B cell (primary cell): Measurements from ENCODE around the gene CD1D. TPM values are rescaled to one million over a fixed set of nuclear protein-coding genes. Genes with fewer than 3 reads are reported as not detected.

ENCODE experiments used
- ATAC-seq: fragments of 200-7000 bp; cut with Tn5 transposase; one replicate; pipeline ENCODE4 v1.10.0; 2021; ENCODE audit warnings: low read depth, mild to moderate bottlenecking, moderate number of reproducible peaks, moderate library complexity
- CTCF ChIA-PET: fragments of 350-600 bp; sonication (Branson Sonifier 250); formaldehyde crosslinking; loops from one replicate; lab custom pipeline; 2021; ENCODE audit warnings: antibody characterized with exemption, inconsistent platforms; lab: Charles Lee
- POLR2A ChIA-PET: fragments of 350-600 bp; sonication (Branson Sonifier 250); formaldehyde crosslinking; loops from one replicate; lab custom pipeline; 2021; ENCODE audit warnings: antibody characterized with exemption; lab: Charles Lee
- DNase-seq: peaks from one replicate; pipeline ENCODE4 v3.0.0; 2013
- H2AFZ ChIP-seq: 2 replicates; pipeline ENCODE4 v1.6.1; 2012; ENCODE audit warnings: mild to moderate bottlenecking, low read depth, low read length; ENCODE audit not compliant: insufficient read depth, poor library complexity, severe bottlenecking
- H3K27ac ChIP-seq, 2 donors: 1 replicate in 1 of 2; 2 replicates in 1 of 2; pipeline ENCODE4 v1.5.1; 2012 to 2013; ENCODE audit warnings: low read length in 2 of 2, mild to moderate bottlenecking in 2 of 2, moderate library complexity in 1 of 2
- H3K27me3 ChIP-seq, 4 experiments: fragments of 200-600 bp in 1 of 4; sonication (generic) in 1 of 4; replicated peaks in 1 of 4; 1 replicate in 2 of 4; 2 replicates in 2 of 4; pipeline versions ENCODE4 v1.6.1 to v1.7.0; 2013 to 2016; ENCODE audit warnings: low read length in 3 of 4, mild to moderate bottlenecking in 2 of 4, mixed read lengths in 1 of 4, moderate library complexity in 1 of 4; ENCODE audit not compliant: insufficient read depth in 4 of 4, control insufficient read depth in 3 of 4; ENCODE audit errors: control extremely low read depth in 1 of 4
- H3K36me3 ChIP-seq, 2 experiments: replicated peaks in 1 of 2; 1 replicate in 1 of 2; 2 replicates in 1 of 2; pipeline versions ENCODE4 v1.6.1 to v1.7.1; 2013; ENCODE audit warnings: low read length in 1 of 2; ENCODE audit not compliant: insufficient read depth in 2 of 2, control insufficient read depth in 1 of 2; ENCODE audit errors: control extremely low read depth in 1 of 2, extremely low read depth in 1 of 2
- H3K4me1 ChIP-seq, 2 donors: fragments of 200-600 bp in 1 of 2; sonication (generic) in 1 of 2; 1 replicate in 1 of 2; 2 replicates in 1 of 2; pipeline versions ENCODE4 v1.5.1 to v1.6.1; 2013 to 2017; ENCODE audit warnings: low read length in 2 of 2; ENCODE audit not compliant: control insufficient read depth in 2 of 2, insufficient read depth in 2 of 2
- H3K4me2 ChIP-seq: replicated peaks from 2 replicates; pipeline ENCODE3; 2012; ENCODE audit warnings: mild to moderate bottlenecking, low read depth, low read length; ENCODE audit not compliant: poor library complexity, severe bottlenecking
- H3K4me3 ChIP-seq, 5 experiments: fragments of 200-600 bp in 1 of 5; sonication (generic) in 1 of 5; 1 replicate in 3 of 5; 2 replicates in 2 of 5; pipeline versions ENCODE4 v1.5.1 to v1.7.0; 2011 to 2016; ENCODE audit warnings: low read length in 4 of 5, mild to moderate bottlenecking in 4 of 5, low read depth in 2 of 5, control low read depth in 1 of 5, moderate library complexity in 1 of 5; ENCODE audit not compliant: insufficient read depth in 1 of 5; ENCODE audit errors: control extremely low read depth in 1 of 5, extremely low read depth in 1 of 5
- H3K79me2 ChIP-seq: fragments of 200-600 bp; sonication (generic); one replicate; pipeline ENCODE4 v1.6.0; 2016; ENCODE audit warnings: low read length; ENCODE audit not compliant: control insufficient read depth, insufficient read depth
- H3K9ac ChIP-seq: fragments of 200-600 bp; sonication (generic); 2 replicates; pipeline ENCODE4 v1.6.1; 2017; ENCODE audit warnings: mild to moderate bottlenecking, low read length, moderate library complexity
- H3K9me3 ChIP-seq, 3 donors: one replicate each; pipeline versions ENCODE4 v1.6.1 to v1.7.1; 2013; ENCODE audit warnings: low read length in 2 of 3; ENCODE audit not compliant: control insufficient read depth in 2 of 3, insufficient read depth in 1 of 3; ENCODE audit errors: control extremely low read depth in 1 of 3
- H4K20me1 ChIP-seq: 2 replicates; pipeline ENCODE4 v1.6.0; 2012; ENCODE audit warnings: mild to moderate bottlenecking, low read length; ENCODE audit not compliant: insufficient read depth, control insufficient read depth, poor library complexity, severe bottlenecking
- H3K27ac Mint-ChIP-seq: one replicate; pipeline ENCODE4 v1.8.0; 2021; ENCODE audit warnings: mixed read lengths
- H3K27me3 Mint-ChIP-seq: one replicate; pipeline ENCODE4 v1.8.0; 2021; ENCODE audit warnings: mixed read lengths
- H3K4me1 Mint-ChIP-seq: one replicate; pipeline ENCODE4 v1.8.0; 2021; ENCODE audit warnings: mixed read lengths
- H3K4me3 Mint-ChIP-seq: one replicate; pipeline ENCODE4 v1.8.0; 2021; ENCODE audit warnings: mixed read lengths
- H3K9me3 Mint-ChIP-seq: one replicate; pipeline ENCODE4 v1.8.0; 2022; ENCODE audit warnings: mixed read lengths; ENCODE audit not compliant: insufficient read depth
- EZH2 ChIP-seq: IDR thresholded peaks from 2 replicates; pipeline ENCODE4 v1.6.1; 2012; ENCODE audit warnings: borderline replicate concordance, low read depth, mild to moderate bottlenecking, moderate library complexity, low read length; ENCODE audit not compliant: insufficient read depth, poor library complexity, severe bottlenecking
- WGBS: methylation state at CpG from one replicate; pipeline ENCODE4 v1.1.5; 2013; ENCODE audit warnings: missing lambda C conversion rate; ENCODE audit not compliant: insufficient coverage; 5-methylcytosine and 5-hydroxymethylcytosine counted together
- intact Hi-C: fragments of 100-400 bp; cut with micrococcal nuclease; formaldehyde crosslinking; loops from one replicate; pipeline ENCODE4 v1.10.0; 2022
- polyA minus RNA-seq: library from RNA; depleted of rRNA, polyadenylated mRNA; stranded (reverse); fragments of >200 nt; gene quantifications from 2 replicates; pipeline ENCODE4 v1.2.3, GENCODE V29; 2012
- polyA plus RNA-seq: library from polyadenylated mRNA; depleted of rRNA; stranded (reverse); fragments of >200 nt; gene quantifications from 2 replicates; pipeline ENCODE4 v1.2.3, GENCODE V29; 2012
- total RNA-seq, 2 donors: library from RNA; stranded (reverse); fragments of 120-200 nt in 1 of 2; gene quantifications; 1 replicate in 1 of 2; 2 replicates in 1 of 2; pipeline versions ENCODE4 v1.2.3 to v1.2.4, GENCODE V29; 2013 to 2022
- TF ChIP-seq, protein P1 (sequence below): fragments of 200-600 bp; IDR thresholded peaks from one replicate; pipeline ENCODE4 v1.8.0; 2022; ENCODE audit warnings: antibody characterized with exemption, mild to moderate bottlenecking

Gene CD1D
- total RNA-seq (5.3 and 5.9 TPM in 2 replicates), polyA plus RNA-seq (23.6 and 25.2 TPM in 2 replicates), polyA minus RNA-seq (15.8 and 15.9 TPM in 2 replicates)
- 37.9 TPM for total RNA-seq (2013)

DNA sequence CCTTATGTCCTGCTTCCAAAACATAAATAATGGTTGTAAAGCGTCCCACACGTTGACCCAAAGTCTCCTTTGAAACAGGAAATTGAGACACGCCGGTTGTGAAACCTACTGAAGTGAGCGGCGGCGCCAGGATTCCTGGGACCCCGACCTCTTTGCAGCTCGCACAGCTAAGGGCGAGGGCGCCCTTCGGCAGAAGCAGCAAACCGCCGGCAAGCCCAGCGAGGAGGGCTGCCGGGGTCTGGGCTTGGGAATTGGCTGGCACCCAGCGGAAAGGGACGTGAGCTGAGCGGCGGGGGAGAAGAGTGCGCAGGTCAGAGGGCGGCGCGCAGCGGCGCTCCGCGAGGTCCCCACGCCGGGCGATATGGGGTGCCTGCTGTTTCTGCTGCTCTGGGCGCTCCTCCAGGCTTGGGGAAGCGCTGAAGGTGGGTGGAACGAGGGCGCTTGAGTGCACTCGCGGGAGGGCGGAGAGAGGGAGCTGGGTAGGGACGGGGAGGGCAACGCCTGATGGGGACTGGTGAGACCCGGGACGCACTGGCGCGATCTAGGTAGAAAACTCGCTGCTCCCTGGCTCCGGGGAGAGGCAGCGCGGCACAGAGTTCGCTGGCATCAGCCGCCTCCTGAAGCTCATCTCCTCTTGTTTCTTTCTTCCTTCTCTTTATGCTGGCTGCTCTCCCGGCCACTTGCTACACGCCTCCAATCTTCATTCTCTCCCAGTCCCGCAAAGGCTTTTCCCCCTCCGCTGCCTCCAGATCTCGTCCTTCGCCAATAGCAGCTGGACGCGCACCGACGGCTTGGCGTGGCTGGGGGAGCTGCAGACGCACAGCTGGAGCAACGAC is at the start of gene CD1D:
Gene CD1D, plus strand, starts transcription at position 155 of the 836 bp plus-strand sequence. Its CDS starts 207 bp downstream, at position 362.
- Histone ChIP-seq H3K4me2 (peak within 1 kb of the TSS; percentile 93), H3K4me3 (peak within 1 kb of the TSS; percentile 75 to 82 (median 78)), H3K9ac (peak within 1 kb of the TSS; percentile 82), H3K79me2 (peaks cover 27% of the 10 kb centered on the region), H3K27ac (peak within 1 kb of the TSS; percentile 81 to 83), H3K36me3 (peaks cover 0 to 20% of the 10 kb centered on the region in 2 experiments), H3K9me3 (no peaks in the 10 kb centered on the region), H2AFZ (peak within 1 kb of the TSS; percentile 94), H4K20me1 (no peaks in the 10 kb centered on the region), H3K27me3 (no peaks in the 10 kb centered on the region), H3K4me1 (peaks cover 74 to 83% of the 10 kb centered on the region in 2 donors)
- ATAC-seq (peak; percentile 31), DNase-seq (peak; percentile 71)
- TF ChIP-seq, protein P1, sequence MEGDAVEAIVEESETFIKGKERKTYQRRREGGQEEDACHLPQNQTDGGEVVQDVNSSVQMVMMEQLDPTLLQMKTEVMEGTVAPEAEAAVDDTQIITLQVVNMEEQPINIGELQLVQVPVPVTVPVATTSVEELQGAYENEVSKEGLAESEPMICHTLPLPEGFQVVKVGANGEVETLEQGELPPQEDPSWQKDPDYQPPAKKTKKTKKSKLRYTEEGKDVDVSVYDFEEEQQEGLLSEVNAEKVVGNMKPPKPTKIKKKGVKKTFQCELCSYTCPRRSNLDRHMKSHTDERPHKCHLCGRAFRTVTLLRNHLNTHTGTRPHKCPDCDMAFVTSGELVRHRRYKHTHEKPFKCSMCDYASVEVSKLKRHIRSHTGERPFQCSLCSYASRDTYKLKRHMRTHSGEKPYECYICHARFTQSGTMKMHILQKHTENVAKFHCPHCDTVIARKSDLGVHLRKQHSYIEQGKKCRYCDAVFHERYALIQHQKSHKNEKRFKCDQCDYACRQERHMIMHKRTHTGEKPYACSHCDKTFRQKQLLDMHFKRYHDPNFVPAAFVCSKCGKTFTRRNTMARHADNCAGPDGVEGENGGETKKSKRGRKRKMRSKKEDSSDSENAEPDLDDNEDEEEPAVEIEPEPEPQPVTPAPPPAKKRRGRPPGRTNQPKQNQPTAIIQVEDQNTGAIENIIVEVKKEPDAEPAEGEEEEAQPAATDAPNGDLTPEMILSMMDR = no peak
- no peak for TF ChIP-seq EZH2
- CTCF ChIA-PET = interaction anchor here (0.7 to 7.4 kb wide), 10 partner anchors 19 to 817 kb away, joined by 3 to 61 read pairs (median 4); no protein-coding TSS in a partner anchor
- H3K27ac Mint-ChIP-seq = peak within 1 kb of the TSS; percentile 83
- H3K4me1 Mint-ChIP-seq = peaks cover 85% of the 10 kb centered on the region
- POLR2A ChIA-PET = interaction anchor here (0.8 to 0.9 kb wide), 2 partner anchors 23 to 74 kb away, joined by 3 to 5 read pairs; partner anchors contain the start of gene CD1A
- peak within 1 kb of the TSS; percentile 85 for H3K4me3 Mint-ChIP-seq
- intact Hi-C loops = no loop called here
- under 1% methylated on average over 63 of the region's 63 CpGs for WGBS
- H3K9me3 Mint-ChIP-seq = no peaks in the 10 kb centered on the region
- no peaks in the 10 kb centered on the region for H3K27me3 Mint-ChIP-seq

DNA sequence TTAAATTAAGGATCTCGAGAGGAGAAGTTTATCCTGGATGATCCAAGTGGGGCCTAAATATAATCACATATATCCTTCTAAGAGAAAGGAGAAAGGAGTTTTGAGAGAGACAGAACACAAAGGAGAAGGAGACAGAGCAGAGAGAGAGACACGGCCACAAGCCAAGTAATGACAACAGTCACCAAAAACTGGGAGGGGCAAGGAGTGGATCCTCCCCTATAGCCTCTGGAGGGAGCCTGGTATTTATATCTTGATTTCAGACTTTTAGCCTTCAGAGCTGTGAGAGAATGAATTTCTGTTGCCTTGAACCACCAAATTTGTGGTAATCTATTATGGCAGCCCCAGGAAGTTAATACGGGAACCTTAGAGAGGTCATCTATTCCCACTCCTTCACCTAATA is 49.5 kb upstream of the CD1D start:
- no peaks in the 10 kb centered on the region for H3K27me3 Mint-ChIP-seq
- no CpG with 5 or more reads among the region's 3 CpGs for WGBS
- H3K4me3 Mint-ChIP-seq = no peak overlapping the region
- no peaks in the 10 kb centered on the region for H4K20me1 ChIP-seq
- H3K36me3 ChIP-seq = no peaks in the 10 kb centered on the region
- H3K9me3 ChIP-seq = no peaks in the 10 kb centered on the region
- no peak for DNase-seq
- no peak overlapping the region for H3K4me3 ChIP-seq
- TF ChIP-seq, protein P1 = no peak
- TF ChIP-seq EZH2 = no peak
- no peak for ATAC-seq
- no peaks in the 10 kb centered on the region for H3K9me3 Mint-ChIP-seq
- peaks cover 3% of the 10 kb centered on the region for H3K4me1 Mint-ChIP-seq
- ChIA-PET POLR2A (no interaction called here), CTCF (interaction anchor here (0.5 kb wide), 1 partner anchor 14 kb away, joined by 3 read pairs; no protein-coding TSS in a partner anchor)
- no peak overlapping the region for H3K9ac ChIP-seq
- H2AFZ ChIP-seq = no peak overlapping the region
- no peaks in the 10 kb centered on the region for H3K27me3 ChIP-seq
- no peaks in the 10 kb centered on the region for H3K79me2 ChIP-seq
- no peak overlapping the region for H3K4me2 ChIP-seq
- peaks cover 0 to 4% of the 10 kb centered on the region in 2 donors for H3K4me1 ChIP-seq
- intact Hi-C loops = no loop called here
- H3K27ac ChIP-seq = no peak overlapping the region
- H3K27ac Mint-ChIP-seq = no peak overlapping the region
